RWPE2 (cell line): ENCODE measurements around the gene KCNN3.

Source experiments
- ATAC-seq: fragments of 200-7000 bp; cut with Tn5 transposase; 3 replicates; pipeline ENCODE4 v1.9.1; 2021; ENCODE audit warnings: low read depth
- DNase-seq: peaks from one replicate; pipeline ENCODE4 v3.0.0-alpha.2; 2020; ENCODE audit warnings: low spot score
- H3K27ac ChIP-seq: fragments of 450-650 bp; 2 replicates; pipeline ENCODE4 v1.5.1; 2017; ENCODE audit warnings: mild to moderate bottlenecking; ENCODE audit not compliant: poor library complexity, severe bottlenecking
- H3K27me3 ChIP-seq: fragments of 250-450 bp; sonication (Bioruptor Pico); 2 replicates; pipeline ENCODE4 v1.5.1; 2021; ENCODE audit warnings: mild to moderate bottlenecking, moderate library complexity; ENCODE audit not compliant: insufficient read depth, poor library complexity, severe bottlenecking
- H3K36me3 ChIP-seq: fragments of 250-450 bp; sonication (Bioruptor Pico); 2 replicates; pipeline ENCODE4 v1.5.1; 2020; ENCODE audit warnings: low read depth, mild to moderate bottlenecking, moderate library complexity
- H3K4me1 ChIP-seq: fragments of 250-450 bp; sonication (Bioruptor Pico); 2 replicates; pipeline ENCODE4 v1.5.1; 2021; ENCODE audit warnings: mild to moderate bottlenecking, moderate library complexity; ENCODE audit not compliant: insufficient read depth, poor library complexity, severe bottlenecking
- H3K4me3 ChIP-seq: fragments of 250-450 bp; sonication (Bioruptor Pico); 2 replicates; pipeline ENCODE4 v1.5.1; 2021; ENCODE audit warnings: mild to moderate bottlenecking, moderate library complexity; ENCODE audit not compliant: severe bottlenecking
- H3K9me3 ChIP-seq: fragments of 250-450 bp; sonication (Bioruptor Pico); 2 replicates; pipeline ENCODE4 v1.5.1; 2021; ENCODE audit warnings: mild to moderate bottlenecking, moderate library complexity; ENCODE audit not compliant: severe bottlenecking
- CTCF ChIP-seq: fragments of 450-650 bp; IDR thresholded peaks from one replicate; pipeline ENCODE4 v1.5.1; 2017; ENCODE audit warnings: mild to moderate bottlenecking, moderate library complexity; ENCODE audit not compliant: poor library complexity, severe bottlenecking

Gene KCNN3

DNA sequence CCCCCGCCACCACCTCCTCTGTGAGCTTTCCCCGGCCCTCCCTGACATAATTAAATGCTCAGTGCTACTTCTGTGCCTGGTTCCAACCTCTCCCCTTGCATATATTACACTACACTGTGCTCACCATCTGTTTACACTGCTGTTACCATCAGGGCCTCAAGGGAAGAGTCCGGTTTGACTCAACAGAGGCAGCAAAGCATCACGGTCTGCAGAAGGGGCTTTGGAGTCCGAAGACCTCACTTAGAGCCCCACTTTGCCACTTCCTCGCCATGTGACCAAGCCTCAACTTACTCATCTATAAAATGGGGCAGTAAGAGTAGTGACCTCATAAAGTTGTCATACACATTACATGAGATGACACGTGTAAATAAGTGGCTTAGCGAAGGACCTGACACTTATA is 27.4 kb downstream of the KCNN3 start:
- H3K27me3 ChIP-seq = no peaks in the 10 kb centered on the region
- H3K4me1 ChIP-seq = peaks cover 4% of the 10 kb centered on the region
- no peak for TF ChIP-seq CTCF

GRCh38 chr1:154841384-154841783 is 28.7 kb downstream of the KCNN3 start:
- H3K4me3 ChIP-seq = no peak overlapping the region
- H3K36me3 ChIP-seq = no peaks in the 10 kb centered on the region
- H3K27ac ChIP-seq = no peak overlapping the region
- no peak for ATAC-seq
- peaks cover 4% of the 10 kb centered on the region for H3K4me1 ChIP-seq
- H3K27me3 ChIP-seq = no peaks in the 10 kb centered on the region
- no peak for DNase-seq
- TF ChIP-seq CTCF = no peak
- peaks cover 2% of the 10 kb centered on the region for H3K9me3 ChIP-seq

More for the DNA sequence above, 27.4 kb downstream of the KCNN3 start:
- Histone ChIP-seq H3K36me3 (no peaks in the 10 kb centered on the region), H3K4me3 (no peak overlapping the region), H3K27ac (no peak overlapping the region), H3K9me3 (peaks cover 2% of the 10 kb centered on the region)
- DNase-seq (no peak), ATAC-seq (no peak)

DNA sequence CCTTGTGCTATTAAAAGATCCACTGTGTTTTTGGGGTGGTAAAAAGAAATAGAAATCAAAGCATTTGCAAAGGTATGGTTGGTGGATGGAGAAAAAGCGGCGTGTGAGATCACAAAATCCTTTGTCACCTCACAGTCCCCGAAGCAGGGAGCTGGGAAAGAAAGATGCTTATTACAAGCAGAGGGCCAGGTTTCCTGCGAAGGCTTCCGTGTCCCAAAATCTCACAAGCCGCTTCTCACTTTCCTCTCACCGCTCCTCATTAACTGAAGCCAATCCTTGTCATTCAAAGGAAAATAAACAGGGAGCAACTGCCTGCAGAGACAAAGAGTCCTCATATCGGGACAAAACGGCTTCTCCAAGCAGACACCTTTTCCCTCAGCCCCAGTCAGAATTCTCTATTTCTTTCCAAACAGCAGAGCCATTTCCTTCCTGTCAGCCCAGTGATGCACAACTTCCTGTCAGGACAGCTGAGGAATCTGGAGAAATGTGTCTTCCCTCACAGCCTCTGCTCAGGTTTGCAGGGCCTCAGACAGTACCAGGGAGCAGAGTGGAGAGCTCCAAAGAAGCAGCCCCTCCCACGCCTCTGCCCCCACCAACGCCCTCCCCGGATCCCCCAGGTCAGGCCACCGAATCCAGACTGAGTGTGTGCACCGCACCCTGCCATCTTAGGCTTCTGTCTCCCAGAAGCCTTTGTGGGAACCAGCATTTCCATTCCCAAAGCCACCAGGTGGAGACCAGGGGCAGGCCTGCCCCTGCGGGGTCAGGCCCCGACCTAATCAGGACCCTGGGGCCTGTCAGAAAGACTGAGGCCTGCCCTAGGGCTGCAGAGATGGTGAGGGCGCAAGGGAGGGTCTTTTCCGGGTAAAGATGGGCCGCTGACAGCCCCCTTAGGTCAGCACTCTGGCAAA is 29.6 kb downstream of the KCNN3 start:
- Histone ChIP-seq H3K27me3 (no peaks in the 10 kb centered on the region), H3K36me3 (no peaks in the 10 kb centered on the region), H3K4me1 (peaks cover 4% of the 10 kb centered on the region), H3K9me3 (peaks cover 2% of the 10 kb centered on the region), H3K4me3 (no peak overlapping the region), H3K27ac (no peak overlapping the region)
- DNase-seq (no peak), ATAC-seq (0 out of 3 replicates have a peak, but pooled peaks have one; percentile 38)
- TF ChIP-seq CTCF = no peak

DNA sequence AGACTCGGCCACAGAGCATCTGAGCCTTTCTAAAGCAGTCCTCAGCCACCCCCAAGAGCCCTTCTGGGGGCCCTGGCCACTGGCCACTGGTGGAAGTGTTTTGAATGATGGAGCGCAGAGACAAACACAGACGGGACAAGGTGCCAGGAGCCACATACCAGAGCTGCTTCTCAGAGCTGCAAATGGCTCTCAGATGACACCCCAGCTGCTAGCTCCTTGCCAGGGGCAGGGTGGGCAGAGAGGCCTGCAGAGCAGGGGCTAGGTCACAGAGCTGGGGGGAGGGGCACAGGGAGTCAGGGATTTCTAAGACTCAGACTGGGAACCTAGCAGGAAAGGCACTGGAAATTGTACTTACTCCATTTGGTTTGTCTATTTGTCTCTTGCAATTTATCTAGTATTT is 30.4 kb downstream of the KCNN3 start:
- no peak for TF ChIP-seq CTCF
- Histone ChIP-seq H3K4me1 (peaks cover 4% of the 10 kb centered on the region), H3K9me3 (peaks cover 2% of the 10 kb centered on the region), H3K27ac (no peak overlapping the region), H3K4me3 (no peak overlapping the region), H3K27me3 (no peaks in the 10 kb centered on the region), H3K36me3 (no peaks in the 10 kb centered on the region)
- ATAC-seq (no peak), DNase-seq (no peak)

DNA sequence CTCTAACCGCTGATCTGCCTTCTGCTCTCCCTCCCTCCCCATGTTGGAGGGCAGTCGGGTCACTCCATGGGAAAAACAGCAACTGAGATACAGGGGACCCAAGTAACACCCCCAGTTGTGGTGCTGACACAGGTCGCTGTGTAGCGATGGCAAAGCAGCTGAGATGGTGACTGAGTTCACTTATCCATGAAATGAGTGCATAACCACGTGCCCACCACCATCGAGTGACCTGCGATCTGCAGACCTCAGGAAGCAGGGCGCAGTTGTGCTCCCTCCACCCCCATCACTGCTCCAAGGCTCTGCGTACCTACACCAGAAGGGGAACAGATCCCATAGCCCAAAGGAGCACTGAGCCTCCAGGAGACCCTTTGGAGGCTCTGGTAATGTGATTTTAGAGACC is 31.1 kb downstream of the KCNN3 start:
- ATAC-seq (no peak), DNase-seq (no peak)
- no peak for TF ChIP-seq CTCF
- Histone ChIP-seq H3K27ac (no peak overlapping the region), H3K9me3 (peaks cover 2% of the 10 kb centered on the region), H3K4me3 (no peak overlapping the region), H3K4me1 (peaks cover 4% of the 10 kb centered on the region), H3K36me3 (no peaks in the 10 kb centered on the region), H3K27me3 (no peaks in the 10 kb centered on the region)
